OCI-LY3 (cell line): Measurements from ENCODE around the gene HRG.

ENCODE experiments used
- H2AFZ ChIP-seq: fragments of 200-600, 300-600 bp; shearing (Covaris generic); 2 replicates; pipeline ENCODE4 v1.6.0; 2014; ENCODE audit warnings: antibody characterized with exemption, low read depth, low read length
- H3K27ac ChIP-seq: fragments of 200-600, 300-600 bp; sonication (generic); 2 replicates; pipeline ENCODE4 v1.5.1; 2014; ENCODE audit warnings: mild to moderate bottlenecking, low read length, moderate library complexity, mixed read lengths
- H3K27me3 ChIP-seq: fragments of 200-600, 300-600 bp; sonication (generic); 2 replicates; pipeline ENCODE4 v1.6.1; 2014; ENCODE audit warnings: low read depth, low read length, mixed read lengths
- H3K36me3 ChIP-seq: fragments of 200-600, 300-600 bp; sonication (generic); replicated peaks from 2 replicates; pipeline ENCODE3; 2014; ENCODE audit warnings: low read depth, low read length, mixed read lengths
- H3K4me1 ChIP-seq: fragments of 300-600, 200-600 bp; sonication (generic); 2 replicates; pipeline ENCODE4 v1.6.1; 2014; ENCODE audit warnings: low read length, mixed read lengths
- H3K4me2 ChIP-seq: fragments of 200-600, 300-600 bp; sonication (generic); 2 replicates; pipeline ENCODE4 v1.6.1; 2014; ENCODE audit warnings: low read length, mixed read lengths
- H3K4me3 ChIP-seq: fragments of 300-600, 200-600 bp; sonication (generic); 2 replicates; pipeline ENCODE4 v1.5.1; 2014; ENCODE audit warnings: antibody characterized with exemption, mild to moderate bottlenecking, low read length, moderate library complexity
- H3K79me2 ChIP-seq: fragments of 300-600, 200-600 bp; shearing (Covaris generic); 2 replicates; pipeline ENCODE4 v1.6.1; 2014; ENCODE audit warnings: mild to moderate bottlenecking, low read length, mixed read lengths
- H3K9ac ChIP-seq: fragments of 300-600, 200-600 bp; shearing (Covaris generic); 2 replicates; pipeline ENCODE4 v1.6.0; 2014; ENCODE audit warnings: mild to moderate bottlenecking, low read length, moderate library complexity
- H3K9me3 ChIP-seq: fragments of 200-600, 300-600 bp; shearing (Covaris generic); 2 replicates; pipeline ENCODE4 v1.6.1; 2014; ENCODE audit warnings: low read length, mixed read lengths; ENCODE audit not compliant: insufficient read depth
- H4K20me1 ChIP-seq: fragments of 200-600, 300-600 bp; sonication (generic); 2 replicates; pipeline ENCODE4 v1.6.1; 2016; ENCODE audit warnings: low read length, mixed read lengths; ENCODE audit not compliant: insufficient read depth
- CTCF ChIP-seq: fragments of 200-600, 300-600 bp; sonication (generic); IDR thresholded peaks from 2 replicates; pipeline ENCODE4 v1.5.1; 2014; ENCODE audit warnings: antibody characterized with exemption, low read length, low read depth
- EZH2phosphoT487 ChIP-seq: fragments of 200-600 bp; shearing (Covaris generic); IDR thresholded peaks from 2 replicates; pipeline ENCODE4 v1.6.1; 2018; ENCODE audit warnings: antibody characterized with exemption, mixed run types, low read depth

Gene HRG

DNA sequence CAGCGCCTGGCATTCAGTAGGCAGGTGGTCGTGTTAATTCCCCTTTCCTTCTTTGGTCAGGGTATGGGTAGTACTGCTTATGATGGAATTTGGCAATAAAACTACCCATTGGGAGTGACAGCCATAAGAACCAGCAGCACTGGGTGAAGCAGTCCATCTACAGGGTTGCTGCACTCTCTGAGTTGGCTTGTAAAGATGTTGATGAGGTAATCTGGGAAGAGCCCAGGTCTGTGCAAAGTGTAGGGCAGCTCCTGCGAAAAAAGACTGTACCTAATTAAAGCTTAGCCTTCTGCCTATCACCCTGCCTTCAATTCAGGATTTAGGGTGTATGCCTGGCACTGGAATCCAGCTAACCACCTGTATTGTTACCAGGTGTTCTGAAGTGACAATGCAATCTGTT lies 30.3 kb upstream of the HRG start:
- H4K20me1 ChIP-seq, result no peaks in the 10 kb centered on the region
- no peak overlapping the region for H2AFZ ChIP-seq
- no peaks in the 10 kb centered on the region for H3K4me1 ChIP-seq
- H3K27ac ChIP-seq, result no peak overlapping the region
- no peak overlapping the region for H3K4me3 ChIP-seq
- H3K9ac ChIP-seq, result no peak overlapping the region
- no peaks in the 10 kb centered on the region for H3K79me2 ChIP-seq
- TF ChIP-seq CTCF, result no peak
- TF ChIP-seq EZH2phosphoT487, result no peak
- H3K4me2 ChIP-seq, result no peak overlapping the region
- no peaks in the 10 kb centered on the region for H3K36me3 ChIP-seq
- peaks cover 17% of the 10 kb centered on the region for H3K27me3 ChIP-seq
- no peaks in the 10 kb centered on the region for H3K9me3 ChIP-seq

GRCh38 chr3:186636536-186636935 lies 29.3 kb upstream of the HRG start:
- H3K27ac ChIP-seq, result no peak overlapping the region
- no peak for TF ChIP-seq EZH2phosphoT487
- TF ChIP-seq CTCF, result no peak
- H3K27me3 ChIP-seq, result peaks cover 21% of the 10 kb centered on the region
- no peak overlapping the region for H2AFZ ChIP-seq
- H3K9ac ChIP-seq, result no peak overlapping the region
- H4K20me1 ChIP-seq, result no peaks in the 10 kb centered on the region
- no peaks in the 10 kb centered on the region for H3K9me3 ChIP-seq
- no peaks in the 10 kb centered on the region for H3K36me3 ChIP-seq
- H3K4me1 ChIP-seq, result no peaks in the 10 kb centered on the region
- no peak overlapping the region for H3K4me2 ChIP-seq
- H3K4me3 ChIP-seq, result no peak overlapping the region
- no peaks in the 10 kb centered on the region for H3K79me2 ChIP-seq

GRCh38 chr3:186637686-186638085 lies 28.1 kb upstream of the HRG start:
- no peak overlapping the region for H3K9ac ChIP-seq
- no peak overlapping the region for H3K4me2 ChIP-seq
- H3K4me1 ChIP-seq, result no peaks in the 10 kb centered on the region

GRCh38 chr3:186638259-186638658 lies 27.6 kb upstream of the HRG start:
- H3K27ac ChIP-seq, result no peak overlapping the region
- H3K79me2 ChIP-seq, result no peaks in the 10 kb centered on the region
- H2AFZ ChIP-seq, result no peak overlapping the region
- H3K9ac ChIP-seq, result no peak overlapping the region
- no peaks in the 10 kb centered on the region for H3K4me1 ChIP-seq
- H4K20me1 ChIP-seq, result no peaks in the 10 kb centered on the region
- TF ChIP-seq EZH2phosphoT487, result no peak
- no peak for TF ChIP-seq CTCF
- H3K9me3 ChIP-seq, result no peaks in the 10 kb centered on the region
- H3K27me3 ChIP-seq, result peaks cover 37% of the 10 kb centered on the region
- H3K36me3 ChIP-seq, result no peaks in the 10 kb centered on the region
- H3K4me2 ChIP-seq, result no peak overlapping the region
- no peak overlapping the region for H3K4me3 ChIP-seq

More at GRCh38 chr3:186637686-186638085, 28.1 kb upstream of the HRG start:
- Histone ChIP-seq H3K79me2 (no peaks in the 10 kb centered on the region), H2AFZ (no peak overlapping the region), H3K9me3 (no peaks in the 10 kb centered on the region), H3K27ac (no peak overlapping the region), H4K20me1 (no peaks in the 10 kb centered on the region), H3K4me3 (no peak overlapping the region), H3K27me3 (peaks cover 31% of the 10 kb centered on the region), H3K36me3 (no peaks in the 10 kb centered on the region)
- TF ChIP-seq CTCF, result no peak
- no peak for TF ChIP-seq EZH2phosphoT487
